GM19467 (cell line): ENCODE measurements around the gene OR10AG1.

Experiments used
- ATAC-seq: cut with Tn5 transposase; IDR thresholded peaks from one replicate; pipeline ENCODE4 v1.9.1; 2021; ENCODE audit warnings: mild to moderate bottlenecking, moderate library complexity; ENCODE audit not compliant: unreplicated experiment

The OR10AG1 gene, protein sequence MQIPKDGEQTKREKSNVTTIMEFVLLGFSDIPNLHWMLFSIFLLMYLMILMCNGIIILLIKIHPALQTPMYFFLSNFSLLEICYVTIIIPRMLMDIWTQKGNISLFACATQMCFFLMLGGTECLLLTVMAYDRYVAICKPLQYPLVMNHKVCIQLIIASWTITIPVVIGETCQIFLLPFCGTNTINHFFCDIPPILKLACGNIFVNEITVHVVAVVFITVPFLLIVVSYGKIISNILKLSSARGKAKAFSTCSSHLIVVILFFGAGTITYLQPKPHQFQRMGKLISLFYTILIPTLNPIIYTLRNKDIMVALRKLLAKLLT

DNA sequence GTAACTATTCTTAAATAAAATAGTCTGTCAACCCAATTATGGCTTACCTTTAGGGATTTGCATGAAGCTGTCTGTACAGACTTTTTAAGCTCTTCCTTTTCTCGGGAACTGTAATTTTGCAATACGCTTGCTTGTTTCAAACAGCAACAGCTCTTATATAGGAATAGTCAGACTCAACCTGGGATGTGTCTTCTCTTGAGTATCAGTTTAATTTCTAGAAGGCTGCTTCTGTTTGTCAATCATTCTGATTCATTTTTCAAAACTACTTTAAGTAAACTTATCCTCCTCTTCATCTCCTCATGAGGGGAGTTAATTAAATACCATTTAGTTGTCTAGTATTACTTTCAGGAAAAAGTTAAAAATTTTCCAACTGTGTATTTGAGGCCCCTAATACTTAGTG is at the start of gene OR10AG1:
Gene OR10AG1 (minus strand): TSS at position 101 of the 400 bp plus-strand sequence. CDS start 38 bp downstream, at position 63.
- no peak for ATAC-seq

GRCh38 chr11:56013805-56014204 is 44.1 kb upstream of the OR10AG1 start:
- ATAC-seq: no peak

- no peak for ATAC-seq
These were observed 41.0 kb upstream of the OR10AG1 start for GRCh38 chr11:56010716-56011115.

DNA sequence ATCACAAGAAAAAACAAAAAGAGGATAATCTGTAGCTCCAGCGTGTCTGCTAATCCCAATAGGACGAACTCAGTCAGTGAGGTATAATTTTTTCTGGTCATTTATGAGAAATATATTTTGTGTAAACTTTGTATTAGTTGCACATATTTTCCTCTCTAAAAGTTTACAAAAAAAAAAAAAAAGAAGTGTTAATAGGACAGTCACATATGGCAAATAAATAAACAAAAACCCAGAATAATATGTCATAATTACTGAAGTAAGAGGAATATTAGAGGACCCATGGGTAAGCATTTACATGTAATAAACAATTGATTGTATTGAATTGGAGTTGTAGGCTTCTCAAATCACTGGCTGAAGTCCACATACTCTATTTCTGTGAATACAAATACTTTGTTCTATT is 24.8 kb upstream of the OR10AG1 start, which contains the start of gene OR5F1:
Gene OR5F1 (minus strand): TSS at position 101 of the 400 bp plus-strand sequence. CDS start 0 bp downstream, at position 101.
- ATAC-seq: no peak

GRCh38 chr11:55970935-55971334 is 1.2 kb upstream of the OR10AG1 start:
- ATAC-seq: no peak

DNA sequence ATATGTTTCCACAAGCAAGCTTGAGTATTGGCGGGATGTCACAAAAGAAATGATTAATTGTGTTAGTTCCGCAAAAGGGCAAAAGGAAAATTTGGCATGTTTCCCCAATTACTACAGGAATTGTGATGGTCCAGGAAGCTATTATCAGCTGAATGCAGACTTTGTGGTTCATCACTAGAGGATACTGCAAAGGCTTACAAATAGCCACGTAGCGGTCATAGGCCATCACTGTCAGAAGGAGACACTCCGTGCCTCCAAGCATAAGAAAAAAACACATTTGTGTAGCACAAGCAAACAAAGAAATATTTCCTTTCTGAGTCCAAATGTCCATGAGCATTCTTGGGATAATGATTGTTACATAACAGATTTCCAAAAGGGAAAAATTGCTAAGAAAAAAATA is 1.8 kb downstream of the OR10AG1 start:
- ATAC-seq: no peak

GRCh38 chr11:55966391-55966790 is 3.4 kb downstream of the OR10AG1 start:
- ATAC-seq: no peak

GRCh38 chr11:55956521-55956920 is 13.2 kb downstream of the OR10AG1 start:
- ATAC-seq: no peak

- no peak for ATAC-seq
These were observed 20.4 kb downstream of the OR10AG1 start for GRCh38 chr11:55949330-55949729.

DNA sequence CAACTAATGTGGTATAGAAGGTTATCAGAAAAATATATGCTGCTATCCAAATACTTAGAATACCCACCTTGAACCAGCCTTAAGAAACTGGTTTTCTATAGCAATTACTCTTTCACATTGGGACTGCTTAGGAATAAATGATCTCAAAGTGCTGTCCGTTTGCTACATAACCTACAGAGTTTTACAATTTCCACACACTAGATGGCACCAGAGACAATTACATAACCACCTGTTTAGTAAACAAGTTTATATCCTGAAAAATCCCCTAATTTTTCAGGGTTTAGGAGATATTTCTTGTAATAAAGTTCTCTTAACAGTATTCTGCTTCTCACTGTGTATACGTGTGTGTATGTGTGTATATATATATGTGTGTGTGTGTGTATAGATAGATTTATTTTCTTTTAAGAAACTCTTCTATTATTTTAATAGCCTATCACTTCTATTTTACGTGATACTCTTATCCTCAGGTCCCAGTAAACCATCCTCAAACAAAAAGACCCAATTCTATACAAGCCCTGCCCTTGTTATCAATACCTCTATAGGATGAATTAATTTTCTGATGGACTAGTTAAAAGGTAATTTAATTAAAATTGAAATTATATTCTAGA is 26.9 kb downstream of the OR10AG1 start:
- ATAC-seq: no peak

DNA sequence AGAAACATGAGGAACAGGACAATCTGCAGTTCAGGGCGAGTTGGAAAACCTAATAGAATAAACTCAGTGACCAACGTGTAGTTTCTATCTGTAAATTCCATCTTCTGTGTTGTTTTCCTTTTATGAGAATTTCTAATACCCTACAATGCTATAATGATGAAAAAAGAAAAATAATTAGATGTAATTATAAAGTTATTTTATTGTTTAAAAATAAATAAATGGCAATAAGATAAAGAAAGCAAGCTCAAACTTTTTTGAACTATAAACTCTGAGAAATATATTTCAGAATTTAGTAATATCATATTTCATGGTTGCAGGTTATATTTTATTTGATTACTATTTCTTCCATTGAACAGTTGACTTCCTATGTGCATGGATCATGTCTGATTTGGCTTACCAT is 33.4 kb downstream of the OR10AG1 start, which contains the start of gene OR5I1:
Gene OR5I1 (minus strand): TSS at position 101 of the 400 bp plus-strand sequence. CDS start 0 bp downstream, at position 101.
- no peak for ATAC-seq

- ATAC-seq: no peak
These were observed 49.2 kb downstream of the OR10AG1 start for GRCh38 chr11:55920537-55920936.
